ENCODE data around the gene PIM2. TPM values are rescaled to one million over a fixed set of nuclear protein-coding genes. Genes with fewer than 3 reads are reported as not detected.
"Not testable (repeated sequence)": the region's sequence is repeated elsewhere in the genome, so short reads cannot be mapped to it uniquely, and the experiment has no call there.

PIM2 gene
- total and polyA plus RNA-seq, 2 of the 4 experiments (the other 2 are of a cell fraction) = 7.3 to 9.4 TPM

GRCh38 chrX:48886586-48886985, 32.2 kb downstream of the PIM2 start:
- DNase-seq; H3K4me3 ChIP-seq (ENCODE audit: insufficient read depth, low read depth, low read length); dilution Hi-C loops (cut with HindIII; ENCODE audit: low sequenced_read_pairs, unreplicated experiment); H4K8ac ChIP-seq (ENCODE audit: low read depth in 2 of 2, low read length in 2 of 2); H3K14ac ChIP-seq (replicated peaks; ENCODE audit: low read depth, low read length); H3K9me3 ChIP-seq (ENCODE audit: control insufficient read depth, insufficient read depth, low read length); BruUV-seq (replicated peaks); H2BK15ac ChIP-seq (ENCODE audit: low read depth, low read length); H3K4me2 ChIP-seq (ENCODE audit: low read depth, low read length); H2AK9ac ChIP-seq (replicated peaks; ENCODE audit: low read depth, low read length, poor library complexity); CTCF ChIA-PET; H2BK5ac ChIP-seq (ENCODE audit: low read depth, low read length, poor library complexity, severe bottlenecking); POLR2A ChIA-PET (ENCODE audit: unreplicated experiment); H4K20me1 ChIP-seq (ENCODE audit: insufficient read depth, low read length); H3K27me3 ChIP-seq (ENCODE audit: control insufficient read depth, insufficient read depth, low read length); H4K91ac ChIP-seq (ENCODE audit: insufficient read depth, low read depth, low read length); H4K5ac ChIP-seq (ENCODE audit: low read depth, low read length); H2BK120ac ChIP-seq (ENCODE audit: low read depth, low read length); H3K79me1 ChIP-seq (ENCODE audit: low read depth in 1 of 2, low read length in 2 of 2); ATAC-seq (ENCODE audit: low read depth); H3K9me1 ChIP-seq (ENCODE audit: insufficient read depth, low read length); H3K9ac ChIP-seq (ENCODE audit: low read depth, low read length); H3K27ac ChIP-seq (ENCODE audit: insufficient read depth, low read length); H2AK5ac ChIP-seq (ENCODE audit: low read depth, low read length); H3K36me3 ChIP-seq (ENCODE audit: control insufficient read depth, insufficient read depth, low read length); H3K4me1 ChIP-seq (ENCODE audit: control insufficient read depth, insufficient read depth, low read length); H2AFZ ChIP-seq (replicated peaks; ENCODE audit: low read length, poor library complexity); H2BK20ac ChIP-seq (ENCODE audit: low read depth, low read length); in situ Hi-C loops (cut with MboI; ENCODE audit: low sequenced_read_pairs); H3K56ac ChIP-seq (ENCODE audit: extremely low read depth, insufficient read depth, low read length); H3K4ac ChIP-seq (ENCODE audit: low read depth, low read length); H3K23ac ChIP-seq (ENCODE audit: low read depth, low read length); intact Hi-C loops (cut with micrococcal nuclease); H3K18ac ChIP-seq (ENCODE audit: low read depth, low read length): not testable (repeated sequence)
- 80% methylated on average over 1 of the region's 5 CpGs; no CpG with 5 or more reads in 1 of the 2 experiments for WGBS, 2 experiments (ENCODE audit: extremely low coverage in 2 of 2, insufficient read length in 1 of 2)
